DND-41 (cell line): ENCODE data around the gene HOXB13.

Experiments used
- ATAC-seq: fragments of 200-7000 bp; cut with Tn5 transposase; 3 replicates; pipeline ENCODE4 v1.9.1; 2021; ENCODE audit warnings: low read depth; ENCODE audit not compliant: insufficient read depth
- DNase-seq: peaks from one replicate; pipeline ENCODE4 v3.0.0-alpha.2; 2020
- H2AFZ ChIP-seq: 2 replicates; pipeline ENCODE4 v1.6.0; 2012; ENCODE audit warnings: low read depth, low read length
- H3K27ac ChIP-seq: 2 replicates; pipeline ENCODE4 v1.5.1; 2012; ENCODE audit warnings: low read length, inconsistent platforms
- H3K27me3 ChIP-seq: fragments of 200-600 bp; sonication (generic); 2 replicates; pipeline ENCODE4 v1.6.0; 2012; ENCODE audit warnings: low read length, mild to moderate bottlenecking, inconsistent platforms; ENCODE audit not compliant: insufficient read depth, poor library complexity
- H3K36me3 ChIP-seq: 2 replicates; pipeline ENCODE4 v1.5.1; 2012; ENCODE audit warnings: low read length, inconsistent platforms; ENCODE audit not compliant: insufficient read depth
- H3K4me1 ChIP-seq: 2 replicates; pipeline ENCODE4 v1.5.1; 2012; ENCODE audit warnings: mild to moderate bottlenecking, low read length; ENCODE audit not compliant: insufficient read depth
- H3K4me2 ChIP-seq: 2 replicates; pipeline ENCODE4 v1.6.0; 2012; ENCODE audit warnings: mild to moderate bottlenecking, moderate library complexity, low read length, inconsistent platforms; ENCODE audit not compliant: insufficient read depth
- H3K4me3 ChIP-seq, 2 experiments: fragments of 200-600 bp in 1 of 2; shearing (Covaris generic) in 1 of 2; 2 replicates each; pipeline ENCODE4 v1.5.1; 2012 to 2016; ENCODE audit warnings: inconsistent platforms in 2 of 2, low read length in 2 of 2, mild to moderate bottlenecking in 2 of 2, low read depth in 1 of 2, moderate library complexity in 1 of 2
- H3K79me2 ChIP-seq: 2 replicates; pipeline ENCODE4 v1.6.0; 2012; ENCODE audit warnings: low read length, inconsistent platforms; ENCODE audit not compliant: insufficient read depth
- H3K9ac ChIP-seq: 2 replicates; pipeline ENCODE4 v1.6.0; 2012; ENCODE audit warnings: low read depth, mild to moderate bottlenecking, inconsistent platforms, low read length, moderate library complexity
- H3K9me3 ChIP-seq: 2 replicates; pipeline ENCODE4 v1.5.1; 2012; ENCODE audit warnings: low read length, moderate library complexity, mild to moderate bottlenecking, inconsistent platforms; ENCODE audit not compliant: insufficient read depth, severe bottlenecking
- H4K20me1 ChIP-seq: 2 replicates; pipeline ENCODE4 v1.6.0; 2012; ENCODE audit warnings: low read length; ENCODE audit not compliant: insufficient read depth
- CTCF ChIP-seq: IDR thresholded peaks from 2 replicates; pipeline ENCODE4 v1.5.1; 2012; ENCODE audit warnings: borderline replicate concordance, low read length, moderate library complexity, mild to moderate bottlenecking; ENCODE audit not compliant: poor library complexity, severe bottlenecking; ENCODE audit errors: extremely low read depth
- EZH2 ChIP-seq: IDR thresholded peaks from 3 replicates; pipeline ENCODE4 v1.6.1; 2012; ENCODE audit warnings: borderline replicate concordance, low read depth, mild to moderate bottlenecking, moderate library complexity, low read length, inconsistent platforms; ENCODE audit not compliant: severe bottlenecking

Gene HOXB13

GRCh38 chr17:48746916-48747444 is 18.4 kb upstream of the HOXB13 start:
- no peak for DNase-seq
- Histone ChIP-seq H4K20me1 (peaks cover 4% of the 10 kb centered on the region; the same call in 1 of the 2 replicates), H3K36me3 (no peaks in the 10 kb centered on the region), H2AFZ (no peak overlapping the region), H3K4me3 (no peak overlapping the region), H3K27me3 (peaks cover 75% of the 10 kb centered on the region), H3K9ac (no peak overlapping the region), H3K4me2 (no peak overlapping the region), H3K27ac (no peak overlapping the region), H3K4me1 (no peaks in the 10 kb centered on the region), H3K9me3 (no peaks in the 10 kb centered on the region), H3K79me2 (no peaks in the 10 kb centered on the region)
- no peak for ATAC-seq
- TF ChIP-seq CTCF (no peak), EZH2 (no peak)

- Histone ChIP-seq H3K4me1 (no peaks in the 10 kb centered on the region), H3K27ac (no peak overlapping the region), H3K36me3 (no peaks in the 10 kb centered on the region), H3K9ac (no peak overlapping the region), H4K20me1 (no peaks in the 10 kb centered on the region), H2AFZ (no peak overlapping the region), H3K9me3 (no peaks in the 10 kb centered on the region), H3K27me3 (peaks cover 63% of the 10 kb centered on the region), H3K79me2 (no peaks in the 10 kb centered on the region), H3K4me3 (no peak overlapping the region), H3K4me2 (no peak overlapping the region)
- ATAC-seq (no peak), DNase-seq (no peak)
- TF ChIP-seq CTCF (no peak), EZH2 (no peak)
These were observed 17.1 kb upstream of the HOXB13 start for GRCh38 chr17:48745381-48746275.

- Histone ChIP-seq H3K36me3 (no peaks in the 10 kb centered on the region), H3K27me3 (peaks cover 49% of the 10 kb centered on the region), H3K4me1 (no peaks in the 10 kb centered on the region), H3K4me3 (no peak overlapping the region), H3K9me3 (no peaks in the 10 kb centered on the region), H3K79me2 (no peaks in the 10 kb centered on the region), H3K27ac (no peak overlapping the region), H2AFZ (no peak overlapping the region), H4K20me1 (no peaks in the 10 kb centered on the region), H3K4me2 (no peak overlapping the region), H3K9ac (no peak overlapping the region)
- DNase-seq (no peak), ATAC-seq (no peak)
- TF ChIP-seq EZH2 = no peak
- TF ChIP-seq CTCF = no peak
These were observed 12.0 kb upstream of the HOXB13 start for GRCh38 chr17:48740537-48740936.
